B cell (primary cell): ENCODE results near the gene SLF2. TPM values are rescaled to one million over a fixed set of nuclear protein-coding genes. Genes with fewer than 3 reads are reported as not detected.

ENCODE experiments used
- ATAC-seq: fragments of 200-7000 bp; cut with Tn5 transposase; one replicate; pipeline ENCODE4 v1.10.0; 2021; ENCODE audit warnings: low read depth, mild to moderate bottlenecking, moderate number of reproducible peaks, moderate library complexity
- CTCF ChIA-PET: fragments of 350-600 bp; sonication (Branson Sonifier 250); formaldehyde crosslinking; loops from one replicate; lab custom pipeline; 2021; ENCODE audit warnings: antibody characterized with exemption, inconsistent platforms; lab: Charles Lee
- POLR2A ChIA-PET: fragments of 350-600 bp; sonication (Branson Sonifier 250); formaldehyde crosslinking; loops from one replicate; lab custom pipeline; 2021; ENCODE audit warnings: antibody characterized with exemption; lab: Charles Lee
- DNase-seq: peaks from one replicate; pipeline ENCODE4 v3.0.0; 2013
- H2AFZ ChIP-seq: 2 replicates; pipeline ENCODE4 v1.6.1; 2012; ENCODE audit warnings: mild to moderate bottlenecking, low read depth, low read length; ENCODE audit not compliant: insufficient read depth, poor library complexity, severe bottlenecking
- H3K27ac ChIP-seq, 2 donors: 1 replicate in 1 of 2; 2 replicates in 1 of 2; pipeline ENCODE4 v1.5.1; 2012 to 2013; ENCODE audit warnings: low read length in 2 of 2, mild to moderate bottlenecking in 2 of 2, moderate library complexity in 1 of 2
- H3K27me3 ChIP-seq, 4 experiments: fragments of 200-600 bp in 1 of 4; sonication (generic) in 1 of 4; replicated peaks in 1 of 4; 1 replicate in 2 of 4; 2 replicates in 2 of 4; pipeline versions ENCODE4 v1.6.1 to v1.7.0; 2013 to 2016; ENCODE audit warnings: low read length in 3 of 4, mild to moderate bottlenecking in 2 of 4, mixed read lengths in 1 of 4, moderate library complexity in 1 of 4; ENCODE audit not compliant: insufficient read depth in 4 of 4, control insufficient read depth in 3 of 4; ENCODE audit errors: control extremely low read depth in 1 of 4
- H3K36me3 ChIP-seq, 2 experiments: replicated peaks in 1 of 2; 1 replicate in 1 of 2; 2 replicates in 1 of 2; pipeline versions ENCODE4 v1.6.1 to v1.7.1; 2013; ENCODE audit warnings: low read length in 1 of 2; ENCODE audit not compliant: insufficient read depth in 2 of 2, control insufficient read depth in 1 of 2; ENCODE audit errors: control extremely low read depth in 1 of 2, extremely low read depth in 1 of 2
- H3K4me1 ChIP-seq, 2 donors: fragments of 200-600 bp in 1 of 2; sonication (generic) in 1 of 2; 1 replicate in 1 of 2; 2 replicates in 1 of 2; pipeline versions ENCODE4 v1.5.1 to v1.6.1; 2013 to 2017; ENCODE audit warnings: low read length in 2 of 2; ENCODE audit not compliant: control insufficient read depth in 2 of 2, insufficient read depth in 2 of 2
- H3K4me2 ChIP-seq: replicated peaks from 2 replicates; pipeline ENCODE3; 2012; ENCODE audit warnings: mild to moderate bottlenecking, low read depth, low read length; ENCODE audit not compliant: poor library complexity, severe bottlenecking
- H3K4me3 ChIP-seq, 5 experiments: fragments of 200-600 bp in 1 of 5; sonication (generic) in 1 of 5; 1 replicate in 3 of 5; 2 replicates in 2 of 5; pipeline versions ENCODE4 v1.5.1 to v1.7.0; 2011 to 2016; ENCODE audit warnings: low read length in 4 of 5, mild to moderate bottlenecking in 4 of 5, low read depth in 2 of 5, control low read depth in 1 of 5, moderate library complexity in 1 of 5; ENCODE audit not compliant: insufficient read depth in 1 of 5; ENCODE audit errors: control extremely low read depth in 1 of 5, extremely low read depth in 1 of 5
- H3K79me2 ChIP-seq: fragments of 200-600 bp; sonication (generic); one replicate; pipeline ENCODE4 v1.6.0; 2016; ENCODE audit warnings: low read length; ENCODE audit not compliant: control insufficient read depth, insufficient read depth
- H3K9ac ChIP-seq: fragments of 200-600 bp; sonication (generic); 2 replicates; pipeline ENCODE4 v1.6.1; 2017; ENCODE audit warnings: mild to moderate bottlenecking, low read length, moderate library complexity
- H3K9me3 ChIP-seq, 3 donors: one replicate each; pipeline versions ENCODE4 v1.6.1 to v1.7.1; 2013; ENCODE audit warnings: low read length in 2 of 3; ENCODE audit not compliant: control insufficient read depth in 2 of 3, insufficient read depth in 1 of 3; ENCODE audit errors: control extremely low read depth in 1 of 3
- H4K20me1 ChIP-seq: 2 replicates; pipeline ENCODE4 v1.6.0; 2012; ENCODE audit warnings: mild to moderate bottlenecking, low read length; ENCODE audit not compliant: insufficient read depth, control insufficient read depth, poor library complexity, severe bottlenecking
- H3K27ac Mint-ChIP-seq: one replicate; pipeline ENCODE4 v1.8.0; 2021; ENCODE audit warnings: mixed read lengths
- H3K27me3 Mint-ChIP-seq: one replicate; pipeline ENCODE4 v1.8.0; 2021; ENCODE audit warnings: mixed read lengths
- H3K4me1 Mint-ChIP-seq: one replicate; pipeline ENCODE4 v1.8.0; 2021; ENCODE audit warnings: mixed read lengths
- H3K4me3 Mint-ChIP-seq: one replicate; pipeline ENCODE4 v1.8.0; 2021; ENCODE audit warnings: mixed read lengths
- H3K9me3 Mint-ChIP-seq: one replicate; pipeline ENCODE4 v1.8.0; 2022; ENCODE audit warnings: mixed read lengths; ENCODE audit not compliant: insufficient read depth
- CTCF ChIP-seq: fragments of 200-600 bp; IDR thresholded peaks from one replicate; pipeline ENCODE4 v1.8.0; 2022; ENCODE audit warnings: antibody characterized with exemption, mild to moderate bottlenecking
- EZH2 ChIP-seq: IDR thresholded peaks from 2 replicates; pipeline ENCODE4 v1.6.1; 2012; ENCODE audit warnings: borderline replicate concordance, low read depth, mild to moderate bottlenecking, moderate library complexity, low read length; ENCODE audit not compliant: insufficient read depth, poor library complexity, severe bottlenecking
- WGBS: methylation state at CpG from one replicate; pipeline ENCODE4 v1.1.5; 2013; ENCODE audit warnings: missing lambda C conversion rate; ENCODE audit not compliant: insufficient coverage; 5-methylcytosine and 5-hydroxymethylcytosine counted together
- intact Hi-C: fragments of 100-400 bp; cut with micrococcal nuclease; formaldehyde crosslinking; loops from one replicate; pipeline ENCODE4 v1.10.0; 2022
- polyA plus RNA-seq: library from polyadenylated mRNA; depleted of rRNA; stranded (reverse); fragments of >200 nt; gene quantifications from 2 replicates; pipeline ENCODE4 v1.2.3, GENCODE V29; 2012
- total RNA-seq, 2 donors: library from RNA; stranded (reverse); fragments of 120-200 nt in 1 of 2; gene quantifications; 1 replicate in 1 of 2; 2 replicates in 1 of 2; pipeline versions ENCODE4 v1.2.3 to v1.2.4, GENCODE V29; 2013 to 2022

Gene SLF2
- total and polyA plus RNA-seq, 2 donors (not counting 1 experiment from before 2014, with no cell fraction given) = 11.8 to 65.6 TPM

- Histone ChIP-seq H3K9ac (no peak overlapping the region), H3K9me3 (no peaks in the 10 kb centered on the region), H3K79me2 (no peaks in the 10 kb centered on the region), H3K4me1 (no peaks in the 10 kb centered on the region), H3K27ac (no peak overlapping the region), H2AFZ (no peak overlapping the region), H4K20me1 (peaks cover 6% of the 10 kb centered on the region), H3K4me2 (no peak overlapping the region), H3K36me3 (peaks cover 22 to 68% of the 10 kb centered on the region in 2 experiments), H3K27me3 (no peaks in the 10 kb centered on the region), H3K4me3 (no peak overlapping the region)
- ATAC-seq = no peak
- DNase-seq = no peak
- TF ChIP-seq CTCF (no peak), EZH2 (no peak)
- no peaks in the 10 kb centered on the region for H3K9me3 Mint-ChIP-seq
- H3K4me3 Mint-ChIP-seq = no peak overlapping the region
- ChIA-PET POLR2A (no interaction called here), CTCF (no interaction called here)
- no peaks in the 10 kb centered on the region for H3K27me3 Mint-ChIP-seq
- no peak overlapping the region for H3K27ac Mint-ChIP-seq
- intact Hi-C loops = no loop called here
- H3K4me1 Mint-ChIP-seq = no peaks in the 10 kb centered on the region
These were observed 17.6 kb downstream of the SLF2 start for GRCh38 chr10:100930368-100930767.

- Histone ChIP-seq H3K4me3 (no peak overlapping the region), H3K79me2 (no peaks in the 10 kb centered on the region), H4K20me1 (no peaks in the 10 kb centered on the region), H3K4me1 (no peaks in the 10 kb centered on the region), H3K9me3 (no peaks in the 10 kb centered on the region), H2AFZ (no peak overlapping the region), H3K27me3 (no peaks in the 10 kb centered on the region), H3K27ac (no peak overlapping the region), H3K4me2 (no peak overlapping the region), H3K36me3 (peaks cover 15 to 51% of the 10 kb centered on the region in 2 experiments), H3K9ac (no peak overlapping the region)
- DNase-seq (no peak), ATAC-seq (no peak)
- H3K9me3 Mint-ChIP-seq = no peaks in the 10 kb centered on the region
- ChIA-PET CTCF (interaction anchor here (0.6 to 1.2 kb wide), 2 partner anchors 117 to 373 kb away, joined by 3 read pairs; no protein-coding TSS in a partner anchor), POLR2A (no interaction called here)
- H3K27me3 Mint-ChIP-seq = no peaks in the 10 kb centered on the region
- no peaks in the 10 kb centered on the region for H3K4me1 Mint-ChIP-seq
- H3K27ac Mint-ChIP-seq = no peak overlapping the region
- peak; percentile 45 for TF ChIP-seq CTCF
- TF ChIP-seq EZH2 = no peak
- intact Hi-C loops = no loop called here
- no peak overlapping the region for H3K4me3 Mint-ChIP-seq
- no CpG with 5 or more reads among the region's 3 CpGs for WGBS
These were observed 21.4 kb downstream of the SLF2 start for GRCh38 chr10:100934084-100934659.
